Colonic mucosa (tissue), 4 donors: ENCODE data around the gene CLEC7A. TPM values are rescaled to one million over a fixed set of nuclear protein-coding genes. Genes with fewer than 3 reads are reported as not detected.

ENCODE experiments used
- DNase-seq: peaks from one replicate; pipeline ENCODE4 v3.0.0-alpha.2; 2020
- H3K27ac ChIP-seq: fragments of 200-600 bp; one replicate; pipeline ENCODE4 v1.8.0; 2021
- H3K27me3 ChIP-seq: fragments of 200-600 bp; one replicate; pipeline ENCODE4 v1.8.0; 2021
- H3K36me3 ChIP-seq: fragments of 200-600 bp; one replicate; pipeline ENCODE4 v1.8.0; 2021
- H3K4me1 ChIP-seq: fragments of 200-600 bp; one replicate; pipeline ENCODE4 v1.8.0; 2021; ENCODE audit warnings: mild to moderate bottlenecking
- H3K4me3 ChIP-seq: fragments of 200-600 bp; one replicate; pipeline ENCODE4 v1.8.0; 2021
- H3K9ac ChIP-seq, 2 donors: one replicate each; pipeline ENCODE4 v1.7.0; 2013; ENCODE audit warnings: control low read depth in 2 of 2, low read depth in 2 of 2, low read length in 2 of 2
- H3K9me3 ChIP-seq: fragments of 200-600 bp; one replicate; pipeline ENCODE4 v1.8.0; 2021
- intact Hi-C: fragments of 100-400 bp; cut with DNase I; formaldehyde crosslinking; loops from one replicate; pipeline ENCODE4 v1.14.1; 2022
- total RNA-seq, 2 donors: library from RNA; stranded (reverse); fragmentation: NEBNext Ultra II Directional in 1 of 2; extraction: Animal tissue kit (Norgen Biotek cat#: 25700) in 1 of 2; gene quantifications; one replicate each; pipeline ENCODE4 v1.2.1, GENCODE V29; 2021
- TF ChIP-seq, protein P1 (sequence below): fragments of 200-600 bp; IDR thresholded peaks from one replicate; pipeline ENCODE4 v1.8.0; 2022; ENCODE audit warnings: antibody characterized with exemption, mild to moderate bottlenecking
- donor health status: healthy.
- donor health status: DM: no; HTN: no; CAD: no.
- donor health status: DM: no; HTN: no; CAD: no.

Gene CLEC7A
- total RNA-seq, 2 donors from 2014 or later = 1.1 to 6.8 TPM

GRCh38 chr12:10171973-10172728, 42.2 kb upstream of the CLEC7A start, which contains the start of gene OLR1:
OLR1 (minus strand) TSS chr12:10172132; CDS start chr12:10172077, 55 bp downstream.
- intact Hi-C loops = no loop called here
- H3K4me3 ChIP-seq = no peak within 1 kb of the TSS
- H3K36me3 ChIP-seq = no peaks in the 10 kb centered on the region
- TF ChIP-seq, protein P1, sequence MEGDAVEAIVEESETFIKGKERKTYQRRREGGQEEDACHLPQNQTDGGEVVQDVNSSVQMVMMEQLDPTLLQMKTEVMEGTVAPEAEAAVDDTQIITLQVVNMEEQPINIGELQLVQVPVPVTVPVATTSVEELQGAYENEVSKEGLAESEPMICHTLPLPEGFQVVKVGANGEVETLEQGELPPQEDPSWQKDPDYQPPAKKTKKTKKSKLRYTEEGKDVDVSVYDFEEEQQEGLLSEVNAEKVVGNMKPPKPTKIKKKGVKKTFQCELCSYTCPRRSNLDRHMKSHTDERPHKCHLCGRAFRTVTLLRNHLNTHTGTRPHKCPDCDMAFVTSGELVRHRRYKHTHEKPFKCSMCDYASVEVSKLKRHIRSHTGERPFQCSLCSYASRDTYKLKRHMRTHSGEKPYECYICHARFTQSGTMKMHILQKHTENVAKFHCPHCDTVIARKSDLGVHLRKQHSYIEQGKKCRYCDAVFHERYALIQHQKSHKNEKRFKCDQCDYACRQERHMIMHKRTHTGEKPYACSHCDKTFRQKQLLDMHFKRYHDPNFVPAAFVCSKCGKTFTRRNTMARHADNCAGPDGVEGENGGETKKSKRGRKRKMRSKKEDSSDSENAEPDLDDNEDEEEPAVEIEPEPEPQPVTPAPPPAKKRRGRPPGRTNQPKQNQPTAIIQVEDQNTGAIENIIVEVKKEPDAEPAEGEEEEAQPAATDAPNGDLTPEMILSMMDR = no peak
- H3K9ac ChIP-seq = no peak within 1 kb of the TSS
- DNase-seq = no peak
- H3K27me3 ChIP-seq = no peaks in the 10 kb centered on the region
- H3K27ac ChIP-seq = no peak within 1 kb of the TSS
- H3K9me3 ChIP-seq = no peaks in the 10 kb centered on the region
- H3K4me1 ChIP-seq = no peaks in the 10 kb centered on the region

GRCh38 chr12:10170216-10170615, 40.2 kb upstream of the CLEC7A start:
- Histone ChIP-seq H3K4me3 (no peak overlapping the region), H3K9me3 (no peaks in the 10 kb centered on the region), H3K36me3 (no peaks in the 10 kb centered on the region), H3K27ac (no peak overlapping the region), H3K4me1 (no peaks in the 10 kb centered on the region), H3K9ac (no peak overlapping the region), H3K27me3 (no peaks in the 10 kb centered on the region)
- intact Hi-C loops = no loop called here
- DNase-seq = no peak
- TF ChIP-seq, protein P1 = no peak

- Histone ChIP-seq H3K4me3 (no peak overlapping the region), H3K9me3 (no peaks in the 10 kb centered on the region), H3K9ac (no peak overlapping the region), H3K4me1 (no peaks in the 10 kb centered on the region), H3K27ac (no peak overlapping the region), H3K27me3 (no peaks in the 10 kb centered on the region), H3K36me3 (no peaks in the 10 kb centered on the region)
- TF ChIP-seq, protein P1 = no peak
- intact Hi-C loops = no loop called here
- DNase-seq = no peak
Observed at GRCh38 chr12:10169104-10169503, 39.1 kb upstream of the CLEC7A start.

GRCh38 chr12:10167599-10167998, 37.6 kb upstream of the CLEC7A start:
- TF ChIP-seq, protein P1 = no peak
- Histone ChIP-seq H3K4me1 (no peaks in the 10 kb centered on the region), H3K27me3 (no peaks in the 10 kb centered on the region), H3K9ac (no peak overlapping the region), H3K27ac (no peak overlapping the region), H3K36me3 (no peaks in the 10 kb centered on the region), H3K9me3 (no peaks in the 10 kb centered on the region), H3K4me3 (no peak overlapping the region)
- intact Hi-C loops = no loop called here
- DNase-seq = no peak

GRCh38 chr12:10165421-10165820, 35.4 kb upstream of the CLEC7A start:
- Histone ChIP-seq H3K27me3 (no peaks in the 10 kb centered on the region), H3K36me3 (no peaks in the 10 kb centered on the region), H3K9me3 (no peaks in the 10 kb centered on the region), H3K9ac (no peak overlapping the region), H3K27ac (no peak overlapping the region), H3K4me1 (no peaks in the 10 kb centered on the region), H3K4me3 (no peak overlapping the region)
- intact Hi-C loops = no loop called here
- TF ChIP-seq, protein P1 = no peak
- no peak for DNase-seq
